CD1c-positive myeloid dendritic cell (primary cell): ENCODE measurements around the gene TUBA1A.
"Not testable (repeated sequence)": the region's sequence is repeated elsewhere in the genome, so short reads cannot be mapped to it uniquely, and the experiment has no call there.

Experiments
- DNase-seq: peaks from one replicate; pipeline ENCODE4 v3.0.0-alpha.2; 2016; ENCODE audit errors: extremely low spot score

TUBA1A gene

GRCh38 chr12:49188916-49189367 is at the start of gene TUBA1A:
Gene TUBA1A, minus strand, starts transcription at chr12:49189080. Its CDS starts 101 bp downstream, at chr12:49188979.
- peak; percentile 98 for DNase-seq

- DNase-seq = peak; percentile 36
These were observed 47.5 kb upstream of the TUBA1A start for GRCh38 chr12:49236423-49236822.

DNA sequence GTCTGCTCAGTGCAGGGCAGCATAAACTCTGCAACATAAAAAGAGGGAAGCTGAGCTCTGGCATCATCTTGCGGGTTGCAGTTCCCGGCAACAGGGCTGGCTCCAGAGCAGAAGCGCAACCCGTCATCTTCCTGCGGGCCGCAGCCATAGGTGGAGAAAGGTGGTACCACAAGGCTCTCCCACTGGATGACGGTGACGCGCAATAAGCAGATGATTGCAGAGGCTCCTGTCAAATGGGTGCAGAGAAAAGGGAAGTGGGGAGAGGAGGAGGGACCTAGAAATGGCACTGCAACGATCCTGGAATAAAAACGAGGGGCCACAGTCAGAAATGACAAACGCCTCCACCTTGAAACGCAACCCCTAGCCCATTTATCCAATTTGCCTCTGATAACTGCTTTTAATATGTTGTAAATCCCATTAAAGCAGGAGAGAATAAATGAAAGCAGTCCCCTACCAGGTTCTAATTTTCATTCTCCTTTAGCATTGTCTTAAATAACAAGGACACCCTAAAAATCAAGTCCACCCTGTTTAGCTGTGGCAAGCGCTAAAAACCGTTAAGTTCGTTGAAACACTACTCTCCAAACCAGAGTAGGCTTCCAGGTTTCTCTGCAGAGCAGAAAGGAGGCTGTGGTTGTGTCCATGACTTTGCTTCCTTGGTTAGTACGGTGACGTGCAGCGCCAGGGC is 45.1 kb upstream of the TUBA1A start:
- no peak for DNase-seq

DNA sequence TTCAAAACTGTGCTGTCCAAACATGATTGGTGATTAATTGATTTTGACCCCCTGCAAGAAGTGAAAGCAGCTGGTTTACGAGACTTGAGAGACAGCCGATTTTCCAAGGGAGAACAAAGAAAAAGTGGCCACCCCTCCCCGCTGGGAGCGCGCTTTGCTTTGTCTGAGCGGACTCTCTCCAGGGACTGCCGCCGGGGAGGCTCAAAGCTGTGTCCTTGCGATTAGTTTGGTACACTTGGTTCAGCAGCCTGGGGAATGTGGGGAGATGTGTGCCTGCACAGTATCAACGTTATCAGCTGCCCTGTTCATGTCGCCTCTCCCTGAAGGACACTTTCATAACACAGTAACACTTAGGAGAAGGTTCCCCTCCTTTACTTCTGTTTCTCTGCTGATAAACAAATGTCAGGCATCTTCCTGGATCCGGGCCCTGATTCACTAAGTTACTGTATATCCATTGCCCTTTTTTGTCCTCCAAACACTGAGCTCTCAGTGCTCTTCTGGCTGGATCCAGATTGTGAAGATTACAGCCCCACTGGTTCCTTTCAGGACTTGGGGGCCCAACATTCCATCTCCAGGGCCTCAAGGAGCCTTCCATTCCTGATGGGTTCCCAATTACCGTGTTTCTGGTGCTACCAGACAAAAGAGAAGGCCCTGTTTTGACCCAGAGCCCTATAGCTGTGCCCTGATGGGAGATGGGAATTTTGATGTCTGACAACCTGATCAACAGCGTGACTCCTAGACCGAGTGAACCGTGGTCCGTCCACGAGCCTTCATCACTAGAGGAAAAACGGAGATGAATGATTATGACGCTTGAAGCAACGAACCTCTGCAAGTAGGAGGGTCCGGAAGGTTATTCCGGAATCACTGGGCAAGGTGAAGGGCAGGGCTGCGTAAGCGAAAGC is 44.3 kb upstream of the TUBA1A start:
- DNase-seq = peak; percentile 96

- DNase-seq = peak; percentile 61
These were observed 43.2 kb upstream of the TUBA1A start for GRCh38 chr12:49231878-49232655.

GRCh38 chr12:49230805-49231194 is 41.9 kb upstream of the TUBA1A start:
- peak; percentile 93 for DNase-seq

DNA sequence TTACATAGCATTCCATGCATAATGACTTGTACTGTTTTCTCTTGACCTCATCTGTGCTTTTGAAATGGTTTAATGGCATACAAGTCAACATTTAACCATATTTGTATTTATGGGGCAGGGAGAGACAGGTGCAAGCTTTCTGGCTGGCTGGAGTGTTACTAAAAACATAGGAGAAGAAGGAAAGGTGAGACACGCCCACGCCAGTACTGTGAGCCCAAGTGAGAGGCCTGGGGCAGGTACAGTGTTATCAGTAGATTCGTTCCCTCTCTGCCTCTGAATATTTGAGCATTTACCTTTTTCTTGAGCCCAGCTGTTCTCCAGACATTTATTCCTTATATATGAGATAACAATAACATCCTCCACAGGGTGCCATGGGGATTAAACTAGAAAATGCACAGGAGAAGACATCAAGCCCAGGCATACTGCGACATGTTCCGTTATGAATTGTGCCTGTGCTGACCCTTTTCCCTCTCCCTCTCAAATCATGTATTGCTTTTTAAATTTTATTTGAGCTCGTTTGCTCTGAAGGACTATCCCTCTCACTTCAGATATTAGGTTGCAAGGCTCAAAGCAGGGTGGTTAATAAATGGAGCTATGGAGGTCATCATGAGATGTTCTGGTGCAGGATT is 41.4 kb upstream of the TUBA1A start:
- DNase-seq = no peak

- no peak for DNase-seq
These were observed 39.8 kb upstream of the TUBA1A start for GRCh38 chr12:49228653-49229052.

- no peak for DNase-seq
These were observed 38.8 kb upstream of the TUBA1A start for GRCh38 chr12:49227713-49228112.

DNA sequence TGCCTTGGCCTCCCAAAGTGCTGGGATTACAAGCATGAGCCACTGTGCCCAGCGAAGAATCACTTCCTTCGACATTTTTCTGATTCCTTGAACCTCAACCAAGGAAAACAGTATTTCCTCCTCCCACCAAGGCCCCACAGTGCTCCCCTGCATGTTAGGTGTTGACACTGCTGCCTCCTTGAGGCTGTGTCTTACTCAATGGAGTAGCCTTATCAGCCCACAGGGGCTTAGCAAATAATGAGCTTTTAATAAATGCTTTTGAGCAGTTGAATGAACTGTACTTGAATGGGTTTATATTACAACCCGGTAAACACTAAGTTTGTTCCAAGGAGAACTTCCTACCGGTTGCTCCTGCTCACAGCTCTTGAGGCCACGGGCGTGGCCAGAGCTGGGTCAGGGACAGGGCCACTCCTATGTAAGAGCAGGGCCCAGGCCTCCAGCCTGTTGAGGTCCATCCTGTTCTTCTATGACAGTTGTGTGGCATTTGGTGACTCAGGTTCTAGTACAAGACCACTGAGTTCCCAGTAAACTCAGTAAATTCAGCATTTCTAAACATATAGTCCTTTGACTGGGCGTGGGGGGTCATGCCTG is 36.8 kb upstream of the TUBA1A start:
- peak; percentile 41 for DNase-seq

DNA sequence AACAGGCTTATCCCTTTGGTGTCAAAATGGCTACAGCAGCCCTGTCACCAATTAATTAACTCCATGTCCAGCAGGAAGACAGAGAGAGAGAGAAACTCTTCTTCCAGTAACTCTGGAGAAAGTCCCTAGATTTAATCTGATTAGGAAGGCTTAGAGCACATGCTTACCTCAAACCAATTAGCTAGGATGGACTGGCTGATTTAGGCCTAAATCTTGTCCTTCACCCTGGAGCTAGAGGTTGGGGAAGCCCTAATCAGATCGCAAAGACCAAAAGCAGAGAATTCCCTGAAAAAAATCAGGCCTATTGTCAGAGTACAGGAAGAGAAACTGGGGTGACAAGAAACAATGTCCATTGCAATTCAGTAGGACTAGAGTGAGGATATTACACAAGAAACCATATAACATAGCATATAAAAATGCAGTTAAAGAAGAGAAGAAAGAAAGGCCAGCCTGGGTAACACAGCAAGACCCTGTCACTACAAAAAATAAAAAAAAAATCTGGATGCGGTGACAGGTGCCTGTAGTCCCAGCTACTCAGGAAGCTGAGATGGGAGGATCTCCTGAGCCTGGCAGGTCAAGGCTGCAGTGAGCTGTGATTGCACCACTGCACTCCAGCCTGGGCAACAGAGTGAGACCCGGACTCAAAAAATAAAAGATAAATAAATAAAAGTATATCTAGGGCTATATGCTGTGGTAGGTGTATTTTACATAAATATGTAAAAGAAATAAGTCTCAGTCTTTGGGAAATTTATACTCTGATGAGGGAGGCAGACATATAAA is 34.9 kb upstream of the TUBA1A start:
- peak; percentile 48 for DNase-seq

GRCh38 chr12:49223122-49223521 is 34.2 kb upstream of the TUBA1A start:
- DNase-seq = no peak

DNA sequence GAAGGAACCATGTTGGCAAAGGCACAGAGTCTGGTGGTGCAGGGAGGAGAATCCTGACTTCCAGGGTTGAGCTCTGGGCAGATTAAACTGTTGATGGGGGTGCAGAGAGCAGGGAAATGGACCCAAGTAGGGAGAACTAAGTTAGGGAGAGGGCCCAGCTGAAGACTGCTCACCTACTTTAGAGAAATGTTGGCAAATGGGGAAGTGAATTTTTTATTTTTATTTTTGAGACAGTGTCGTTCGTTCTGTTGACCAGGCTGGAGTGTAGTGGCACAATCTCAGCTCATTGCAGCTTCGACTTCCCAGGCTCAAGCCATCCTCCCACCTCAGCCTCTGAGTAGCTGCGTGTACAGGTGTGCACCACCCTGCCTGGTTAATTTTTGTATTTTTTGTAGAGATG is 32.1 kb upstream of the TUBA1A start:
- DNase-seq = peak; percentile 55

DNA sequence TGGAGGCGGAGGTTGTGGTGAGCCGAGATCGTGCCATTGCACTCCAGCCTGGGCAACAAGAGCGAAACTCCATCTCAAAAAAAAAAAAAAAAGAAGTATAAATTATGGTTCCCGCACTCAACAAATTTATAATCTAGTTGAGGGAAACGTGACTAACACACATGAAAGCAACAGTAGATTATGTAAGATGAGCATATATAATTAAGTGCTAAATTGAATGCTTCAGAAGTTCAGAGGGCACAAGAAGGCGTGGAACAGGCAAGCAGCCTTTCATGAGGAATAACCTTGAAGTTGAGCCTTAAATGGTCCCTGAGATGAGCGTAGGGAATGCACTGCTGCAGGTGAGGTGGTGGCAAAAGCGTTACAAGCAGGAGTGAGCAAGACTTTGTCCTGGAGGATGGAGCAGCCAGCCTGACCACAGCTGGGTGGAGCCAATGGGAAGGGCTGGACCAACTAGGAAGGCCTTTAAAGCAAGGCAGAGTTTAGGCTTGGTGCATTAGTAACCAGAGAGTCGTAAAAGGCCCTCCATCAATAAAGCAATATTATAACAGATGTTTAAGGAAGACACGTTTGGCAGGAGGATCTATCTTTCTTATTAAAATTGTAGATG is 30.6 kb upstream of the TUBA1A start:
- peak; percentile 28 for DNase-seq

GRCh38 chr12:49212572-49212971 is 23.7 kb upstream of the TUBA1A start:
- no peak for DNase-seq

DNA sequence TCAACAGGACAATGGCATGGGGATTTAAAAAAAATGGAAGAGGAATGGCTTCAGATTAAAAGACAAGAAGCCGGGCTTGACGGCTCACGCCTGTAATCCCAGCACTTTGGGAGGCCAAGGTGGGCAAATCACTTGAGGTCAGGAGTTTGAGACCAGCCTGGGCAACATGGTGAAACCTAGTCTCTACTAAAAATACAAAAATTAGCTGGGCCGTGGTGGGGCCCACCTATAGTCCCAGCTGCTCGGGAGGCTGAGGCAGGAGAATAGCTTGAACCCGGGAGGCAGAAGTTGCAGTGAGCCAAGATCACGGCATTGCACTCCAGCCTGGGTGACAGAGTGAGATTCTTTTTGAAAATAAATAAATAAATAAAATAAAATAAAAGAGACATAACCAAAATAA is 21.8 kb upstream of the TUBA1A start:
- not testable (repeated sequence) for DNase-seq

- DNase-seq = no peak
These were observed 19.8 kb upstream of the TUBA1A start for GRCh38 chr12:49208676-49209075.

GRCh38 chr12:49208146-49208545 is 19.3 kb upstream of the TUBA1A start:
- DNase-seq = no peak

DNA sequence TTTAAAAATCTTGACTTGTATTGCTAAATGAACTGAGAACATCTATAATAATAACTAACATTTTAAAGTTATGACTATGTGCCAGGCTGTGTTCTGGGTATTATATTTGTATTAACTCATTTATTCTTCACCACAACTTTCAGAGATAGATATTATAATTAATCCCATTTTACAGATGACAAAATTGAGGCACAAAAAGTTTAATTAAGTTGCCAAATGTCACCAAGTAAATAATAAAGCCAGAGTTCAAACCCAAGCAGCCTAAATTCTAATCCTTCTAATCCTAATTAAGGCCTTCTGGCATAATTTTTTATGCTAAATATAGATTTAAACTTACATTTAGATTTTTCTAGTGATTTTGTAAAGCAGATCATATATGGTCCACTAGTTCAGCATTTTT is 17.5 kb upstream of the TUBA1A start:
- no peak for DNase-seq
